Measurements from ENCODE around the gene ZNF592.

DNA sequence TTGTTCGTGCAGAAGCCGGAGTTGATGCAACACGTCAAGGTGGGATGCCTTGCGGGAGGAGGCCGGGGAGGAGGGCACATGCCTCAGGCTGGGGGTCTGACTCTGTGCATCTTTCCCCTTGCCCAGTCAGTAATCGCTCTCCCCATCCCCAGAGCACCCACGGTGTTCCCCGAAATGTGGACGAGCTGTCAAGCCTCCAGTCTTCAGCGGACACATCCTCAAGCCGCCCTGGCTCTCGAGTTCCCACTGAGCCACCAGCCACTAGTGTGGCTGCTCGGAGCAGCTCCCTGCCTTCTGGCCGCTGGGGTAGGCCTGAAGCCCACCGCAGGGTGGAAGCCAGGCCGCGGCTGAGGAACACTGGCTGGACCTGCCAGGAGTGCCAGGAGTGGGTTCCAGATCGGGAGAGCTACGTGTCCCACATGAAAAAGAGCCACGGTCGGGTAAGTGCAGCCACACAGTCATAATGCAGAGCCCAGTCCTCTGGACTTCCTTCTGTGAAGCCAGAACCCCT is 50.1 kb downstream of the ZNF592 start:
- no peak for TF ChIP-seq EP300 (IDR thresholded peaks at IDR 0.05)
- TF ChIP-seq POLR2A (IDR thresholded peaks at IDR 0.05): no peak
- no peak for TF ChIP-seq CTCF (IDR thresholded peaks at IDR 0.05)
